Tibial nerve (tissue), 4 donors: ENCODE measurements around the gene FAM83G.

Source experiments
- CTCF ChIP-seq, 5 experiments: fragments of 200-600 bp in 3 of 5; fragments of 450-650 bp in 2 of 5; sonication (generic) in 3 of 5; IDR thresholded peaks; one replicate each; pipeline ENCODE4 v1.5.1; 2016 to 2019; ENCODE audit warnings: antibody characterized with exemption in 5 of 5, mild to moderate bottlenecking in 3 of 5, moderate library complexity in 2 of 5
- EP300 ChIP-seq, 2 donors: sonication (generic); formaldehyde crosslinking; IDR thresholded peaks; one replicate each; pipeline ENCODE4 v1.6.1; 2017; ENCODE audit warnings: antibody characterized with exemption in 2 of 2, mild to moderate bottlenecking in 1 of 2
- POLR2A ChIP-seq, 2 donors: fragments of 450-650 bp; IDR thresholded peaks; one replicate each; pipeline ENCODE4 v1.6.1; 2017; ENCODE audit warnings: antibody characterized with exemption in 2 of 2, mild to moderate bottlenecking in 2 of 2, moderate library complexity in 2 of 2

GRCh38 chr17:18954321-18954720 is 50.2 kb downstream of the FAM83G start:
- no peak for TF ChIP-seq CTCF (IDR thresholded peaks at IDR 0.05)
- no peak for TF ChIP-seq POLR2A (IDR thresholded peaks at IDR 0.05)
- TF ChIP-seq EP300 (IDR thresholded peaks at IDR 0.05): no peak
